ENCODE measurements around the gene COLEC12. TPM values are rescaled to one million over a fixed set of nuclear protein-coding genes. Genes with fewer than 3 reads are reported as not detected.

COLEC12 gene
- total RNA-seq, 1 experiment from 2014 or later, result not detected

DNA sequence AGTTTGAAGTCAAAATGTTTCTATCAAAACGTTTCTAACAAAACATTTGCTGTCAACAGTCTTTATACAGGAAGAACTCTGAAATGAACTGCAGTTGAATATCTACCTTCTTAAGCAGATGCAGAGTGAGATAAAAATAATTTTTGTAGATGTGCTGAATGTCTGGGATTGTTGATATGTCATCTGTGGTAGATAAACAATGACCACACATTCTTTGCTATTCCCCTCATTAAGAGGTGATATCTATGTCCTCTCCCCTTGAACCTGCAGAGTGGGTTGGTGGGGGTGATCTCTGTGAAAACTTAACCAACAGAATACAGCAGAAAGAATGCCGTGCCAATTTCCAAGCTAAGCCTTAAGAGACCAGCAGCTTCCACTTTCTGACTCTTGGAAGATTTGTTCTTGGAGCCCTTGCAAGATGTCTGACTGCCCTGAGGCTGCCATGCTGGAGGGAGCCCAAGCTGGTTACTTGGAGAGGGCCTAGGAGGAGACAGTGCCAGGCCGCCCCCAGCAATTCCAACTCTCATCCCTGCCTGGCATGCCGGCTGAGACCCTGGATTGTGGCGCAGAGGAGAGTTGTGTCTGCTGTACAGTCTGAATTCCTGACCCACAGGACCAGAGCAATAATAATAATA lies 80.8 kb downstream of the COLEC12 start:
- Histone ChIP-seq H3K79me2 (ENCODE audit: insufficient read depth, low read length) (no peaks in the 10 kb centered on the region), H2AFZ (ENCODE audit: low read depth, low read length, poor library complexity, severe bottlenecking) (no peak overlapping the region), H3K4me2 (ENCODE audit: low read length) (no peak overlapping the region), H3K4me3 (replicated peaks in 1 of 2; ENCODE audit: low read depth in 1 of 2, low read length in 2 of 2) (no peak overlapping the region), H3K27me3 (ENCODE audit: insufficient read depth, low read length) (no peaks in the 10 kb centered on the region), H4K20me1 (ENCODE audit: insufficient read depth) (no peaks in the 10 kb centered on the region), H3K9ac (ENCODE audit: low read length) (no peak overlapping the region), H3K9me3 (ENCODE audit: control insufficient read depth in 1 of 2, insufficient read depth in 1 of 2, low read depth in 1 of 2, low read length in 2 of 2) (no peaks in the 10 kb centered on the region), H3K9me2 (ENCODE audit: insufficient read depth) (no peaks in the 10 kb centered on the region), H3K4me1 (ENCODE audit: control insufficient read depth in 1 of 2, insufficient read depth in 2 of 2, low read length in 2 of 2) (peaks cover 2 to 21% of the 10 kb centered on the region in 2 experiments; a peak in 2 of 4 replicates), H3K36me3 (ENCODE audit: control insufficient read depth in 1 of 2, insufficient read depth in 2 of 2, low read length in 2 of 2) (no peaks in the 10 kb centered on the region), H3K27ac (ENCODE audit: low read depth, low read length) (no peak overlapping the region)
- POLR2A ChIA-PET, result no interaction called here
- ATAC-seq (no peak), DNase-seq (ENCODE audit: low read depth, low spot score) (no peak)
- CTCF ChIA-PET, result no interaction called here
- RAD21 ChIA-PET (ENCODE audit: low non-redundant PET in 1 of 2, low total read pairs in 2 of 2, uncharacterized antibody in 2 of 2, unreplicated experiment in 2 of 2), result no interaction called here
- intact Hi-C loops (cut with micrococcal nuclease), result no loop called here
- no TSS peak for BruUV-seq (replicated peaks)
- TF ChIP-seq SIN3A (IDR thresholded peaks at IDR 0.05; ENCODE audit: low read depth), result no peak
- TF ChIP-seq, protein P1, sequence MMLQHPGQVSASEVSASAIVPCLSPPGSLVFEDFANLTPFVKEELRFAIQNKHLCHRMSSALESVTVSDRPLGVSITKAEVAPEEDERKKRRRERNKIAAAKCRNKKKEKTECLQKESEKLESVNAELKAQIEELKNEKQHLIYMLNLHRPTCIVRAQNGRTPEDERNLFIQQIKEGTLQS (IDR thresholded peaks at IDR 0.05), result no peak
- no peak for TF ChIP-seq EGR1 (IDR thresholded peaks at IDR 0.05; ENCODE audit: low read depth)
- TF ChIP-seq ZNF274 (IDR thresholded peaks at IDR 0.05; ENCODE audit: low read depth, low read length), result no peak
- no peak for TF ChIP-seq EZH2 (IDR thresholded peaks at IDR 0.05)
- TF ChIP-seq CEBPB (IDR thresholded peaks at IDR 0.05; ENCODE audit: low read depth), result no peak
- no peak for TF ChIP-seq ZBTB33 (IDR thresholded peaks at IDR 0.05; ENCODE audit: extremely low read depth, insufficient replicate concordance, low read length)
- TF ChIP-seq JUND (IDR thresholded peaks at IDR 0.05), result no peak
- no peak for TF ChIP-seq CTCF (IDR thresholded peaks at IDR 0.05 in 2 of 3, conservative IDR thresholded peaks at IDR 0.05 in 1 of 3; ENCODE audit: borderline replicate concordance in 1 of 3, insufficient read depth in 1 of 3, low read depth in 2 of 3, low read length in 2 of 3)
- TF ChIP-seq SRF (IDR thresholded peaks at IDR 0.05; ENCODE audit: low read depth), result no peak
- TF ChIP-seq EZH2phosphoT487 (IDR thresholded peaks at IDR 0.05; ENCODE audit: borderline replicate concordance), result no peak
- no peak for TF ChIP-seq ZFX (IDR thresholded peaks at IDR 0.05)
- TF ChIP-seq REST (IDR thresholded peaks at IDR 0.05; ENCODE audit: low read depth), result no peak
- TF ChIP-seq CBX3 (IDR thresholded peaks at IDR 0.05; ENCODE audit: low read depth), result no peak
- no peak for TF ChIP-seq TCF7L2 (IDR thresholded peaks at IDR 0.05; ENCODE audit: borderline replicate concordance, extremely low read depth, insufficient read depth, insufficient read length)
- TF ChIP-seq MAX (IDR thresholded peaks at IDR 0.05), result no peak
- TF ChIP-seq POLR2A (IDR thresholded peaks at IDR 0.05; ENCODE audit: borderline replicate concordance, extremely low read depth, insufficient read depth, insufficient read length), result no peak
- no peak for TF ChIP-seq FOSL1 (IDR thresholded peaks at IDR 0.05; ENCODE audit: low read depth)
- no peak for TF ChIP-seq RAD21 (IDR thresholded peaks at IDR 0.05; ENCODE audit: low read depth)
- TF ChIP-seq SP1 (IDR thresholded peaks at IDR 0.05; ENCODE audit: low read depth), result no peak

Measured in HCT116 (cell line).